GM23338 (cell line): Measurements from ENCODE around the gene CLN6.

Experiments
- CREB1 ChIP-seq: fragments of 250-450 bp; sonication (Bioruptor Pico); IDR thresholded peaks from 2 replicates; pipeline ENCODE4 v1.5.0; 2020; ENCODE audit warnings: low read depth, mild to moderate bottlenecking, moderate library complexity
- ETS1 ChIP-seq: IDR thresholded peaks from 2 replicates; pipeline ENCODE4 v1.6.1; 2016; ENCODE audit warnings: antibody characterized with exemption
- EZH2 ChIP-seq: fragments of 200-600 bp; sonication (generic); IDR thresholded peaks from one replicate; pipeline ENCODE4 v1.8.0; 2017; ENCODE audit warnings: antibody characterized with exemption, mild to moderate bottlenecking, low read depth; ENCODE audit not compliant: unreplicated experiment
- EZH2phosphoT487 ChIP-seq: fragments of 200-600 bp; sonication (generic); IDR thresholded peaks from one replicate; pipeline ENCODE4 v1.8.1; 2018; ENCODE audit warnings: antibody characterized with exemption; ENCODE audit not compliant: unreplicated experiment
- JUNB ChIP-seq: IDR thresholded peaks from one replicate; pipeline ENCODE4 v1.6.1; 2016; ENCODE audit warnings: antibody characterized with exemption; ENCODE audit not compliant: unreplicated experiment
- POLR2AphosphoS5 ChIP-seq: IDR thresholded peaks from 2 replicates; pipeline ENCODE4 v1.6.1; 2016; ENCODE audit warnings: antibody characterized with exemption, low read depth
- REST ChIP-seq: IDR thresholded peaks from one replicate; pipeline ENCODE4 v1.6.1; 2018; ENCODE audit warnings: antibody characterized with exemption; ENCODE audit not compliant: unreplicated experiment
- STAT1 ChIP-seq: IDR thresholded peaks from one replicate; pipeline ENCODE4 v1.6.1; 2016; ENCODE audit warnings: antibody characterized with exemption; ENCODE audit not compliant: unreplicated experiment
- ZNF114 ChIP-seq: fragments of 250-450 bp; sonication (Bioruptor Pico); IDR thresholded peaks from 2 replicates; pipeline ENCODE4 v1.5.0; 2020; ENCODE audit warnings: mild to moderate bottlenecking, moderate library complexity
- ZNF331 ChIP-seq: fragments of 250-450 bp; sonication (Bioruptor Pico); IDR thresholded peaks from 2 replicates; pipeline ENCODE4 v1.5.0; 2020; ENCODE audit warnings: low read depth, mild to moderate bottlenecking, moderate library complexity
- ZNF462 ChIP-seq: fragments of 250-450 bp; sonication (Bioruptor Pico); IDR thresholded peaks from 2 replicates; pipeline ENCODE4 v1.5.0; 2020; ENCODE audit warnings: mild to moderate bottlenecking, moderate library complexity
- TF ChIP-seq, protein P1 (sequence below), 2 experiments: fragments of 200-600 bp in 1 of 2; sonication (generic) in 1 of 2; conservative IDR thresholded peaks; 2 replicates each; pipeline versions ENCODE4 v1.5.1 to v1.6.1; 2016 to 2017; ENCODE audit warnings: antibody characterized with exemption in 2 of 2, low read depth in 2 of 2, mild to moderate bottlenecking in 2 of 2, moderate library complexity in 1 of 2

- TF ChIP-seq POLR2AphosphoS5 (no peak), EZH2phosphoT487 (no peak), CREB1 (CRISPR knock-in tag) (no peak), EZH2 (no peak), ZNF462 (CRISPR knock-in tag) (no peak), ETS1 (no peak), REST (no peak), JUNB (no peak), ZNF114 (CRISPR knock-in tag) (no peak), STAT1 (no peak), ZNF331 (no peak)
- TF ChIP-seq, protein P1, sequence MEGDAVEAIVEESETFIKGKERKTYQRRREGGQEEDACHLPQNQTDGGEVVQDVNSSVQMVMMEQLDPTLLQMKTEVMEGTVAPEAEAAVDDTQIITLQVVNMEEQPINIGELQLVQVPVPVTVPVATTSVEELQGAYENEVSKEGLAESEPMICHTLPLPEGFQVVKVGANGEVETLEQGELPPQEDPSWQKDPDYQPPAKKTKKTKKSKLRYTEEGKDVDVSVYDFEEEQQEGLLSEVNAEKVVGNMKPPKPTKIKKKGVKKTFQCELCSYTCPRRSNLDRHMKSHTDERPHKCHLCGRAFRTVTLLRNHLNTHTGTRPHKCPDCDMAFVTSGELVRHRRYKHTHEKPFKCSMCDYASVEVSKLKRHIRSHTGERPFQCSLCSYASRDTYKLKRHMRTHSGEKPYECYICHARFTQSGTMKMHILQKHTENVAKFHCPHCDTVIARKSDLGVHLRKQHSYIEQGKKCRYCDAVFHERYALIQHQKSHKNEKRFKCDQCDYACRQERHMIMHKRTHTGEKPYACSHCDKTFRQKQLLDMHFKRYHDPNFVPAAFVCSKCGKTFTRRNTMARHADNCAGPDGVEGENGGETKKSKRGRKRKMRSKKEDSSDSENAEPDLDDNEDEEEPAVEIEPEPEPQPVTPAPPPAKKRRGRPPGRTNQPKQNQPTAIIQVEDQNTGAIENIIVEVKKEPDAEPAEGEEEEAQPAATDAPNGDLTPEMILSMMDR (conservative IDR thresholded peaks at IDR 0.05; ENCODE audit: low read depth in 2 of 2): no peak
Observed at GRCh38 chr15:68271854-68272471, 42.4 kb upstream of the CLN6 start.
